ENCODE results near the gene KRTAP10-1.

GRCh38 chr21:44532712-44533111, 7.3 kb downstream of the KRTAP10-1 start:
- TF ChIP-seq CTCF (IDR thresholded peaks at IDR 0.05; ENCODE audit: low read depth, low read length, missing input control) (no peak), ZBTB33 (IDR thresholded peaks at IDR 0.05) (no peak), RAD21 (IDR thresholded peaks at IDR 0.05) (no peak), TAF1 (conservative IDR thresholded peaks at IDR 0.05) (no peak)

Data from liver (tissue), 3 donors.